ENCODE data around the gene PSTPIP1.

GRCh38 chr15:77085297-77085696 lies 90.4 kb downstream of the PSTPIP1 start:
- no peak for TF ChIP-seq CREB5 (CRISPR knock-in tag; IDR thresholded peaks at IDR 0.05; ENCODE audit: low read depth)
- TF ChIP-seq POU6F1 (CRISPR knock-in tag; IDR thresholded peaks at IDR 0.05; ENCODE audit: borderline replicate concordance, low read depth) = no peak

Data from SK-N-SH treated with all-trans-retinoic acid at 6 μM for 48 hours (cell line).